Measurements from ENCODE around the gene PDE10A. TPM values are rescaled to one million over a fixed set of nuclear protein-coding genes. Genes with fewer than 3 reads are reported as not detected.

The PDE10A gene
- total and polyA plus RNA-seq, 9 of the 15 experiments (the other 6 are each of a cell fraction or from before 2014, with no cell fraction given): 0.04 TPM; not detected in 8

DNA sequence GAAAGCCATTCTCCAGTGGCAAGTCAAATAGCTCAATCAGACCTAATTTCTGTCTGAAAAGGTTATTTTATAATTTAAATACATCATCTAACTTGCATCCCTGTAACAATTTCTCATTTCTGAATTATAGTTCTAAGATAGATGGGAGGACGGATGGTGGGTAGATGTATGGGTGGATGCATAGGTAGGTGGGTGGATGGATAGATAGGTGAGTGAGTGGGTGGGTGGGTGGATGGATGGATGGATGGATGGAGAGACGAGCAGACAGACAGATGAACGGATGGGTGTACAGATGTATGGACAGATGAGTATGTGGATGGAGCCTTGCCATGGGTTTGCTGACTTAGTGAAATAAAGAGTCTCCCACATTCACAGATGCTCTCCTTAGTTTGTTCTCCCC lies 20.0 kb downstream of the PDE10A start:
- Histone ChIP-seq H3K27ac (ENCODE audit: extremely low read depth, low read depth, low read length) (no peak overlapping the region), H3K27me3 (ENCODE audit: control insufficient read depth in 2 of 2, insufficient read depth in 2 of 2, low read length in 2 of 2) (no peaks in the 10 kb centered on the region), H3K79me2 (ENCODE audit: control insufficient read depth, insufficient read depth, low read length) (no peaks in the 10 kb centered on the region), H3K36me3 (ENCODE audit: control insufficient read depth, insufficient read depth, low read length) (no peaks in the 10 kb centered on the region), H3K4me1 (replicated peaks in 1 of 2; ENCODE audit: control insufficient read depth in 2 of 2, insufficient read depth in 2 of 2, low read length in 2 of 2) (no peaks in the 10 kb centered on the region), H3K9ac (ENCODE audit: insufficient read depth in 1 of 2, low read depth in 2 of 2, low read length in 2 of 2) (no peak overlapping the region), H3K4me2 (ENCODE audit: insufficient read depth, low read length) (no peak overlapping the region), H2AFZ (ENCODE audit: low read depth, low read length) (no peak overlapping the region), H3K9me3 (replicated peaks; ENCODE audit: control insufficient read depth, insufficient read depth, low read depth, low read length) (no peaks in the 10 kb centered on the region), H4K20me1 (replicated peaks; ENCODE audit: control insufficient read depth, insufficient read depth, low read length) (no peaks in the 10 kb centered on the region), H3K9me1 (ENCODE audit: control insufficient read depth, insufficient read depth, low read length) (no peaks in the 10 kb centered on the region), H3K4me3 (no peak overlapping the region)
- ATAC-seq (no peak), DNase-seq (ENCODE audit: extremely low read depth in 1 of 4, low spot score in 3 of 4) (no peak), FAIRE-seq (no peak)
- WGBS (ENCODE audit: insufficient coverage, low coverage, missing lambda C conversion rate): 0% methylated on average over 3 of the region's 3 CpGs
- in situ Hi-C loops (cut with MboI): no loop called here
- ChIA-PET CTCF (ENCODE audit: low intra/inter-chr PET ratio) (no interaction called here), POLR2A (no interaction called here)
- no TSS peak for BruUV-seq (replicated peaks)
- intact Hi-C loops (cut with micrococcal nuclease): no loop called here
- no peak for TF ChIP-seq MTA1 (IDR thresholded peaks at IDR 0.05; ENCODE audit: borderline replicate concordance)
- no peak for TF ChIP-seq MYC (IDR thresholded peaks at IDR 0.05; ENCODE audit: low read depth, low read length)
- TF ChIP-seq MYC (CRISPR knock-in tag; IDR thresholded peaks at IDR 0.05; ENCODE audit: borderline replicate concordance, low read depth): no peak
- TF ChIP-seq JUNB (CRISPR knock-in tag; conservative IDR thresholded peaks at IDR 0.05): no peak
- no peak for TF ChIP-seq FOXA3 (CRISPR knock-in tag; conservative IDR thresholded peaks at IDR 0.05 in 1 of 2, IDR thresholded peaks at IDR 0.05 in 1 of 2)
- no peak for TF ChIP-seq RB1 (IDR thresholded peaks at IDR 0.05; ENCODE audit: low read depth)
- TF ChIP-seq, protein P1, sequence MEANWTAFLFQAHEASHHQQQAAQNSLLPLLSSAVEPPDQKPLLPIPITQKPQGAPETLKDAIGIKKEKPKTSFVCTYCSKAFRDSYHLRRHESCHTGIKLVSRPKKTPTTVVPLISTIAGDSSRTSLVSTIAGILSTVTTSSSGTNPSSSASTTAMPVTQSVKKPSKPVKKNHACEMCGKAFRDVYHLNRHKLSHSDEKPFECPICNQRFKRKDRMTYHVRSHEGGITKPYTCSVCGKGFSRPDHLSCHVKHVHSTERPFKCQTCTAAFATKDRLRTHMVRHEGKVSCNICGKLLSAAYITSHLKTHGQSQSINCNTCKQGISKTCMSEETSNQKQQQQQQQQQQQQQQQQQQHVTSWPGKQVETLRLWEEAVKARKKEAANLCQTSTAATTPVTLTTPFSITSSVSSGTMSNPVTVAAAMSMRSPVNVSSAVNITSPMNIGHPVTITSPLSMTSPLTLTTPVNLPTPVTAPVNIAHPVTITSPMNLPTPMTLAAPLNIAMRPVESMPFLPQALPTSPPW (CRISPR knock-in tag; IDR thresholded peaks at IDR 0.05): no peak
- no peak for TF ChIP-seq CBX5 (IDR thresholded peaks at IDR 0.05; ENCODE audit: borderline replicate concordance, low read depth)
- no peak for TF ChIP-seq ZNF444 (CRISPR knock-in tag; IDR thresholded peaks at IDR 0.05)
- TF ChIP-seq NFXL1 (CRISPR knock-in tag; IDR thresholded peaks at IDR 0.05): no peak
- TF ChIP-seq, protein P2, sequence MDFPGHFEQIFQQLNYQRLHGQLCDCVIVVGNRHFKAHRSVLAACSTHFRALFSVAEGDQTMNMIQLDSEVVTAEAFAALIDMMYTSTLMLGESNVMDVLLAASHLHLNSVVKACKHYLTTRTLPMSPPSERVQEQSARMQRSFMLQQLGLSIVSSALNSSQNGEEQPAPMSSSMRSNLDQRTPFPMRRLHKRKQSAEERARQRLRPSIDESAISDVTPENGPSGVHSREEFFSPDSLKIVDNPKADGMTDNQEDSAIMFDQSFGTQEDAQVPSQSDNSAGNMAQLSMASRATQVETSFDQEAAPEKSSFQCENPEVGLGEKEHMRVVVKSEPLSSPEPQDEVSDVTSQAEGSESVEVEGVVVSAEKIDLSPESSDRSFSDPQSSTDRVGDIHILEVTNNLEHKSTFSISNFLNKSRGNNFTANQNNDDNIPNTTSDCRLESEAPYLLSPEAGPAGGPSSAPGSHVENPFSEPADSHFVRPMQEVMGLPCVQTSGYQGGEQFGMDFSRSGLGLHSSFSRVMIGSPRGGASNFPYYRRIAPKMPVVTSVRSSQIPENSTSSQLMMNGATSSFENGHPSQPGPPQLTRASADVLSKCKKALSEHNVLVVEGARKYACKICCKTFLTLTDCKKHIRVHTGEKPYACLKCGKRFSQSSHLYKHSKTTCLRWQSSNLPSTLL (IDR thresholded peaks at IDR 0.05): no peak
- TF ChIP-seq, protein P3, sequence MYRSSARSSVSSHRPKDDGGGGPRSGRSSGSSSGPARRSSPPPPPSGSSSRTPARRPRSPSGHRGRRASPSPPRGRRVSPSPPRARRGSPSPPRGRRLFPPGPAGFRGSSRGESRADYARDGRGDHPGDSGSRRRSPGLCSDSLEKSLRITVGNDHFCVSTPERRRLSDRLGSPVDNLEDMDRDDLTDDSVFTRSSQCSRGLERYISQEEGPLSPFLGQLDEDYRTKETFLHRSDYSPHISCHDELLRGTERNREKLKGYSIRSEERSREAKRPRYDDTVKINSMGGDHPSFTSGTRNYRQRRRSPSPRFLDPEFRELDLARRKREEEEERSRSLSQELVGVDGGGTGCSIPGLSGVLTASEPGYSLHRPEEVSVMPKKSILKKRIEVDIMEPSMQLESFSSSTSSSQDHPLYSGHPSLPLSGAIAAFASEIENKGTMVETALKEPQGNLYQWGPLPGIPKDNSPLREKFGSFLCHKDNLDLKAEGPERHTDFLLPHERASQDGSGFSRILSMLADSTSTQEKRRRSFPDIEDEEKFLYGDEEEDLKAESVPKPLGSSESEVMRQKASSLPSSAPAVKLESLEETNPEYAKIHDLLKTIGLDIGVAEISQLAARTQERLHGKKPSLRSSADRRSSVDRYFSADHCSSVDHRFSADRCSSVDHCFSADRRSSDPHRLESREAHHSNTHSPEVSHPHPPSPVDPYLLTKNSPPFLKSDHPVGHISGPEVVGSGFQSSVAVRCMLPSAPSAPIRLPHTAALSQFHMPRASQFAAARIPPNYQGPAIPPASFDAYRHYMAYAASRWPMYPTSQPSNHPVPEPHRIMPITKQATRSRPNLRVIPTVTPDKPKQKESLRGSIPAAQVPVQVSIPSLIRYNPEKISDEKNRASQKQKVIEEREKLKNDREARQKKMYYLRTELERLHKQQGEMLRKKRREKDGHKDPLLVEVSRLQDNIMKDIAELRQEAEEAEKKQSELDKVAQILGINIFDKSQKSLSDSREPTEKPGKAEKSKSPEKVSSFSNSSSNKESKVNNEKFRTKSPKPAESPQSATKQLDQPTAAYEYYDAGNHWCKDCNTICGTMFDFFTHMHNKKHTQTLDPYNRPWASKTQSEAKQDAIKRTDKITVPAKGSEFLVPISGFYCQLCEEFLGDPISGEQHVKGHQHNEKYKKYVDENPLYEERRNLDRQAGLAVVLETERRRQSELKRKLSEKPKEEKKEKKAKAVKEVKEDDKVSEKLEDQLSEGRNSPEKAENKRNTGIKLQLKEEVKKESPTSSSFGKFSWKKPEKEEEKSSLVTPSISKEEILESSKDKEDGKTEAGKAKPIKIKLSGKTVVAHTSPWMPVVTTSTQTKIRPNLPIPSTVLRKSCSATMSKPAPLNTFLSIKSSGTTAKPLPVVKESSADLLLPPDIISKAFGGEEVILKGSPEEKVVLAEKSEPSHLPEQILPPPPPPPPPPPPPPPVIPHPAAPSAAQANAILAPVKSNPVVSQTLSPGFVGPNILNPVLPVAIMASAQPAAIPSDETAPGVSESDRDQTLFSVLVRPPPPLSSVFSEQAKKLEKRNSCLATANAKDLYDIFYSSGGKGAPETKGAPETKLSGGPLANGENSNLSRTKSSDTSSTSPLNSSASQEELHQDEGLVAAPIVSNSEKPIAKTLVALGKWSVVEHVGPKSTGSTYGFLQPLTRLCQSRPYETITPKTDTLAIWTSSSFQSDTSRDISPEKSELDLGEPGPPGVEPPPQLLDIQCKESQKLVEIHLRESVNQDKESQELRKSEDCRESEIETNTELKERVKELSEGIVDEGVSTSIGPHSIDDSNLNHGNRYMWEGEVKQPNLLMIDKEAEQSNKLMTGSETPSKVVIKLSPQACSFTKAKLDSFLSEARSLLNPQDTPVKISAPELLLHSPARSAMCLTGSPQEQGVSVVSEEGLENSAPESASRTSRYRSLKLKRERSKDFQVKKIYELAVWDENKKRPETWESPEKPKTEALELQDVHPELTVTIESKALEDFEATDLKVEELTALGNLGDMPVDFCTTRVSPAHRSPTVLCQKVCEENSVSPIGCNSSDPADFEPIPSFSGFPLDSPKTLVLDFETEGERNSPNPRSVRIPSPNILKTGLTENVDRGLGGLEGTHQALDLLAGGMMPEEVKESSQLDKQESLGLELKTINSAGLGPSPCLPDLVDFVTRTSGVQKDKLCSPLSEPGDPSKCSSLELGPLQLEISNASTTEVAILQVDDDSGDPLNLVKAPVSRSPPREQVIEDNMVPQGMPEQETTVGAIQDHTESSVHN (IDR thresholded peaks at IDR 0.05; ENCODE audit: borderline replicate concordance in 1 of 2, low read depth in 1 of 2): no peak
